Measurements from ENCODE around the gene CNTN1.

GRCh38 chr12:40989785-40990184 lies 297.5 kb downstream of the CNTN1 start:
- no peak for TF ChIP-seq NFRKB (IDR thresholded peaks at IDR 0.05)
- no peak for TF ChIP-seq FOXK2 (IDR thresholded peaks at IDR 0.05)
- no peak for TF ChIP-seq SP1 (IDR thresholded peaks at IDR 0.05)
- no peak for TF ChIP-seq FOXM1 (IDR thresholded peaks at IDR 0.05; ENCODE audit: borderline replicate concordance)
- TF ChIP-seq BHLHE40 (IDR thresholded peaks at IDR 0.05; ENCODE audit: borderline replicate concordance): no peak
- no peak for TF ChIP-seq HDGF (IDR thresholded peaks at IDR 0.05; ENCODE audit: borderline replicate concordance)
- TF ChIP-seq TARDBP (IDR thresholded peaks at IDR 0.05): no peak
- no peak for TF ChIP-seq ZNF384 (IDR thresholded peaks at IDR 0.05)
- no peak for TF ChIP-seq ELF4 (IDR thresholded peaks at IDR 0.05)
- TF ChIP-seq PKNOX1 (IDR thresholded peaks at IDR 0.05): no peak
- no peak for TF ChIP-seq ARNT (IDR thresholded peaks at IDR 0.05)

All from HEK293T (cell line).